ENCODE data around the gene ERC1.

Gene ERC1

DNA sequence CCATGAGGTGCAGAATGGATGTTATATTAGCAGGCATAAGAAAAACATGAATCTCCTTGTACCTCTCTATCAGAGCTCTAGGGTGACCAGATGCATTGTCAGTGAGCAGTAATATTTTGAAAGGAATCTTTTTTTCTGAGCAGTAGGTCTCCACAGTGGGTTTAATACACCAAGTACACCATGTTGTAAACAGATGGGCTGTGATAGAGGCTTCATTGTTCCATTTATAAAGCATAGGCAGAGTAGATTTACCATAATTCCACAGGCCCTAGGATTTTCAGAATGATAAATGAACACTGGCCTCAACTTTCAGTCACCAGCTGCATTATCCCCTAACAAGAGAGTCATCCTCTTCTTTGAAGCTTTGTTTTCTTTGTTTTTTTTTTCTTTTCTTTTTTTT is 185.2 kb downstream of the ERC1 start:
- CTCF ChIA-PET = no interaction called here
- POLR2A ChIA-PET = no interaction called here

DNA sequence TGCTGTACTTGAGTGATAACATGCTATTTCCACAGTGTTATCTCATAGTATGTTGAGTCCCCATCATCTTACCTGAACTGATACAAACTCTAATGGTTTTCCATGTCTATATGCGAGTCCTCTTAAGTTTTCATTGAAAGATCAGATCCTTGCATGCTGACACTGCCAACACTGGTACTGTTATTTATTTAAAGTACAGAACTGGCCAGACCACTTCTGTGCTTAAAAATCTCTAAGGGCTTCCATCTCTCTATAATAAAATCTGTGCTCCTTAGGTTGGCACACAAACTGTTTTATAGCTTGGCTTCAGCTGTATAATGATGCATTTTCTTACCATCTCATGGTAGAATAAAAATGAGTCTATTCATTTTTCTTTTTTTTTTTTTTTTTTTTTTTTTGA is 188.1 kb downstream of the ERC1 start:
- DNase-seq (ENCODE audit: extremely low spot score) = no peak
- ChIA-PET POLR2A (no interaction called here), CTCF (interaction anchor here (1.8 kb wide), 1 partner anchor 61 kb away, joined by 5 read pairs; no protein-coding TSS in a partner anchor)
- TF ChIP-seq, protein P1, sequence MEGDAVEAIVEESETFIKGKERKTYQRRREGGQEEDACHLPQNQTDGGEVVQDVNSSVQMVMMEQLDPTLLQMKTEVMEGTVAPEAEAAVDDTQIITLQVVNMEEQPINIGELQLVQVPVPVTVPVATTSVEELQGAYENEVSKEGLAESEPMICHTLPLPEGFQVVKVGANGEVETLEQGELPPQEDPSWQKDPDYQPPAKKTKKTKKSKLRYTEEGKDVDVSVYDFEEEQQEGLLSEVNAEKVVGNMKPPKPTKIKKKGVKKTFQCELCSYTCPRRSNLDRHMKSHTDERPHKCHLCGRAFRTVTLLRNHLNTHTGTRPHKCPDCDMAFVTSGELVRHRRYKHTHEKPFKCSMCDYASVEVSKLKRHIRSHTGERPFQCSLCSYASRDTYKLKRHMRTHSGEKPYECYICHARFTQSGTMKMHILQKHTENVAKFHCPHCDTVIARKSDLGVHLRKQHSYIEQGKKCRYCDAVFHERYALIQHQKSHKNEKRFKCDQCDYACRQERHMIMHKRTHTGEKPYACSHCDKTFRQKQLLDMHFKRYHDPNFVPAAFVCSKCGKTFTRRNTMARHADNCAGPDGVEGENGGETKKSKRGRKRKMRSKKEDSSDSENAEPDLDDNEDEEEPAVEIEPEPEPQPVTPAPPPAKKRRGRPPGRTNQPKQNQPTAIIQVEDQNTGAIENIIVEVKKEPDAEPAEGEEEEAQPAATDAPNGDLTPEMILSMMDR (IDR thresholded peaks at IDR 0.05; ENCODE audit: control extremely low read depth, extremely low read depth, low read depth, missing control alignments) = no peak

More for the DNA sequence above, 185.2 kb downstream of the ERC1 start:
- DNase-seq (ENCODE audit: extremely low spot score) = no peak
- TF ChIP-seq, protein P1 (IDR thresholded peaks at IDR 0.05; ENCODE audit: control extremely low read depth, extremely low read depth, low read depth, missing control alignments) = no peak

DNA sequence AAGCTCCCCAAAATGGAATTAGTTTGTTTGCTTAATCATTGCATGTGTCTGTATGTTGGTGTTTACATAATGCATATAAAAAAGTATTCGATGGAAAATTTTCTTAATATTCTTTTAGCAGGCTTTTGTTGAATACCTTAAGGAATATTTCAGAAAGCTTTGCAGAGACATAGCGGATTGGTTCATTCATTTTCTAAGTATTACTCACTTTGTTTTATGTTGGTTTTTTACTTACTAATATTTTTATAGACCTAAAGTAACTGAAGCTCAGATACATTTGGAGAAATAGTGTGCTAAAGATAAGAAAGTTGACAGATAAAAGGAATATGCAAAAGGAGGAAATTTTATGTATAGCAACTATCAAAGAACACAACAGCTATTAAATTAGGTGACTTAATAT is 191.0 kb downstream of the ERC1 start:
- POLR2A ChIA-PET = interaction anchor here (0.6 kb wide), 1 partner anchor 14 kb away, joined by 4 read pairs; no protein-coding TSS in a partner anchor
- CTCF ChIA-PET = interaction anchor here (1.1 to 1.4 kb wide), 5 partner anchors 24 to 781 kb away, joined by 3 to 4 read pairs (median 4); no protein-coding TSS in a partner anchor
- DNase-seq (ENCODE audit: extremely low spot score) = no peak
- TF ChIP-seq, protein P1 (IDR thresholded peaks at IDR 0.05; ENCODE audit: control extremely low read depth, extremely low read depth, low read depth, missing control alignments) = no peak

DNA sequence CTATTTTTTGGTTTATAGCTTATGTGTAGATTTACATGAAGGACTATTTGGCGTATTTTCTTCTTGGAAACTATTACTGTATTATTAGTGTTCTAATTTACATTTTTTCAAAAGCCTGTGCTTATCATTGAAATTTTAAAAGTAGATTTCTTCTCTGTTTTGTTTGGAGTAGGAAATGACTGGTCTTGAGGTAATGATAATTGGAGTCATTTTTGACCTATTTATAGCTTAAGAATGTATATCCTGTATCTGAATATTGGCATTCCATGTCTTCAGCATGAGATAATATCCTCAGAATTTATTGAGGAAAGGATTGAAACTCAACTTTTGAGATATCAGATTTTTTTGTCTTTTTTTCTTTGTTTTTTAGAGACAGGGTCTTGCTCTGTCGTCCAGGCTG is 193.4 kb downstream of the ERC1 start:
- TF ChIP-seq, protein P1 (IDR thresholded peaks at IDR 0.05; ENCODE audit: control extremely low read depth, extremely low read depth, low read depth, missing control alignments) = no peak
- ChIA-PET CTCF (no interaction called here), POLR2A (no interaction called here)
- no peak for DNase-seq (ENCODE audit: extremely low spot score)

DNA sequence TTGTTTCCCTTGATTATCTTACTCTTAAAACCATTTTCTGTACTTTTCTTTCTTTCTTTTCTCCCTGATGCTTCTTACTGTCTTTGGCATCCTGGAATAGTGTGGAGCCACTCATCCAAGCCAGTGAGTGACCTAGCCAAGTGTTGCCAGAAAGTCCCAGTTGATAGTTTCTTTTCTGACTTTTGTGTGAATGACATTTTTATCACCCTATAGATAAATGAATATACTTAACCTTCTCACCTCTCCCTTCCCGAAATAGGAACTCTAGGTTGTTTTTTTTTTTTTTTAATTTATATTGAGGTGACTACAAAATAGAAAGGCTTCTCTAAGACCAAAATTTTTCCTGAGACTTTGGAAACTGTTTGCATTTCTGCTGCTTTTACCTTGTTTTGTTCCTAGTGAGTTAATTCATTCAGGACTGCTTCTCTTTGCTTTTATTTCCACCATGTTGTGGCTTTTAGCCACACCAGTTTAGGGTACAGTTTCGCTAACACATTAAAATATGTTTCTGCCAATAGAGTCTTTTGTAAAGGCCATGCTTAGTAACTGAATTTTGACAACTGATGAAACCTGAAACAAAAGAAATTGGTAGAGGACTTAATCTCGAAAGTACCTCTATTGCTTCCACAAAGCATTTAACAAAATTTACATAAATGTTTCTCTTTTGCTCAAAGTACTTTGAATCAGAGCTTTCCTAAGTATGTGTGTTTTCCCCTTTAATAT is 194.6 kb downstream of the ERC1 start:
- peak; percentile 37 for DNase-seq (ENCODE audit: extremely low spot score)
- ChIA-PET CTCF (interaction anchor here (2.6 kb wide), 1 partner anchor 26 kb away, joined by 8 read pairs; no protein-coding TSS in a partner anchor), POLR2A (no interaction called here)
- TF ChIP-seq, protein P1 (IDR thresholded peaks at IDR 0.05; ENCODE audit: control extremely low read depth, extremely low read depth, low read depth, missing control alignments) = no peak

DNA sequence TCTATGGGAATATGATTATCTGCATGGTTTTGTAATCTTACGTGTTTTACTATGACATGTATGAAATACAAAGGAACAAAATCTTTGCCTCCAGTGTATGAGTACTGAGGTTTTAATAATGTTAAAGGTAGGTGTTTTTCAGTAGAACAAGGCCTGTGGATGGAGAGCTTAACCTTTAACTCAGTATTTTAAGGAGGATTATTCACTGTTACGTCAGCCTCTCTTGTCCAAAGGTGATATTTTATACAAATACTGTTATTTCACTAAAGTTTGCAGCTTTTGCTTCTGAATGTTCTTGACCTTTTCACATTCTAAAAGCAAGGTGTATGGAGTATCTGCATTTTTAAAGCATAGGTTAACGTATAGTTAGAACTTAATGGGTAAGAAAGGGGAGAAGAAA is 195.3 kb downstream of the ERC1 start:
- DNase-seq (ENCODE audit: extremely low spot score) = no peak
- TF ChIP-seq, protein P1 (IDR thresholded peaks at IDR 0.05; ENCODE audit: control extremely low read depth, extremely low read depth, low read depth, missing control alignments) = no peak
- ChIA-PET POLR2A (no interaction called here), CTCF (interaction anchor here (2.6 kb wide), 1 partner anchor 26 kb away, joined by 8 read pairs; no protein-coding TSS in a partner anchor)
